Adrenal gland (tissue), 12 donors: Measurements from ENCODE around the gene HIBCH. TPM values are rescaled to one million over a fixed set of nuclear protein-coding genes. Genes with fewer than 3 reads are reported as not detected.

Source experiments
- DNase-seq, 7 donors: peaks; one replicate each; pipeline ENCODE4 v3.0.0-alpha.2; 2019 to 2020
- H3K27ac ChIP-seq, 5 donors: fragments of 200-600 bp; sonication (generic) in 4 of 5; 1 replicate in 3 of 5; 2 replicates in 2 of 5; pipeline versions ENCODE4 v1.5.1 to v1.8.0; 2016 to 2020; ENCODE audit warnings: mild to moderate bottlenecking in 1 of 5
- H3K27me3 ChIP-seq: fragments of 200-600 bp; 2 replicates; pipeline ENCODE4 v1.8.0; 2021
- H3K36me3 ChIP-seq, 2 donors: fragments of 200-600 bp; replicated peaks in 1 of 2; 1 replicate in 1 of 2; 2 replicates in 1 of 2; pipeline versions ENCODE4 v1.5.1 to v1.8.0; 2018 to 2022
- H3K4me1 ChIP-seq, 2 donors: fragments of 200-600 bp; replicated peaks in 1 of 2; 1 replicate in 1 of 2; 2 replicates in 1 of 2; pipeline versions ENCODE4 v1.5.1 to v1.8.0; 2018 to 2021
- H3K4me3 ChIP-seq, 4 donors: fragments of 200-600 bp; sonication (generic) in 3 of 4; one replicate each; pipeline ENCODE4 v1.5.1; 2016 to 2018
- H3K9me3 ChIP-seq, 3 donors: fragments of 200-600 bp; sonication (generic) in 1 of 3; replicated peaks in 1 of 3; 1 replicate in 2 of 3; 2 replicates in 1 of 3; pipeline versions ENCODE4 v1.5.1 to v1.8.0; 2016 to 2021
- POLR2A ChIP-seq, 2 donors: fragments of 450-650 bp; IDR thresholded peaks; one replicate each; pipeline ENCODE4 v1.6.1; 2017; ENCODE audit warnings: antibody characterized with exemption in 2 of 2, mild to moderate bottlenecking in 2 of 2, moderate library complexity in 1 of 2
- WGBS, 4 donors: extraction: QIAGEN DNeasy Blood & Tissue Kit in 2 of 4; methylation state at CpG; one replicate each; pipeline versions ENCODE4 v1.1.5 to v1.1.7; 2013 to 2017; 5-methylcytosine and 5-hydroxymethylcytosine counted together
- intact Hi-C, 2 donors: fragments of 100-400 bp; cut with DNase I; formaldehyde crosslinking; loops; one replicate each; pipeline versions ENCODE4 v1.14.1 to v1.15.0; 2022 to 2023
- polyA plus RNA-seq, 3 donors: library from polyadenylated mRNA; stranded (reverse); fragments of 200-250 nt in 2 of 3; fragments of 350-450 nt in 1 of 3; fragmentation: Illumina TruSeq in 1 of 3; extraction: RNeasy Lipid Tissue Mini Kit (QIAGEN cat#74804) in 1 of 3; gene quantifications; one replicate each; pipeline ENCODE4 v1.2.3, GENCODE V29; 2013 to 2014
- total RNA-seq, 9 donors: library from RNA; depleted of rRNA in 4 of 9; stranded (reverse); fragments of >200 nt in 4 of 9; fragments of 120-200 nt in 1 of 9; fragmentation: NEBNext Ultra II Directional in 1 of 9; extraction: Animal tissue kit (Norgen Biotek cat#: 25700) in 1 of 9; gene quantifications; one replicate each; pipeline versions ENCODE4 v1.1.0 to v1.2.4, GENCODE V29; 2013 to 2023
- TF ChIP-seq, protein P1 (sequence below), 6 experiments: fragments of 450-650 bp in 4 of 6; fragments of 200-600 bp in 2 of 6; sonication (generic) in 1 of 6; IDR thresholded peaks; 1 replicate in 5 of 6; 2 replicates in 1 of 6; pipeline versions ENCODE4 v1.5.1 to v1.8.0; 2016 to 2021; ENCODE audit warnings: antibody characterized with exemption in 6 of 6, mild to moderate bottlenecking in 2 of 6, moderate library complexity in 1 of 6
- donor health status: healthy with polysubstance abuse.
- donor health status: Bipolar disorder and iron deficiency.
- donor health status: DM: yes; HTN: yes; CAD: no.
- donor health status: DM: no; HTN: no; CAD: no.
- donor health status: DM: no; HTN: no; CAD: no.
- donor health status: DM: yes; HTN: yes; CAD: no.

The HIBCH gene
- total and polyA plus RNA-seq, 12 donors: 18.2 to 174 (median 66.4) TPM

DNA sequence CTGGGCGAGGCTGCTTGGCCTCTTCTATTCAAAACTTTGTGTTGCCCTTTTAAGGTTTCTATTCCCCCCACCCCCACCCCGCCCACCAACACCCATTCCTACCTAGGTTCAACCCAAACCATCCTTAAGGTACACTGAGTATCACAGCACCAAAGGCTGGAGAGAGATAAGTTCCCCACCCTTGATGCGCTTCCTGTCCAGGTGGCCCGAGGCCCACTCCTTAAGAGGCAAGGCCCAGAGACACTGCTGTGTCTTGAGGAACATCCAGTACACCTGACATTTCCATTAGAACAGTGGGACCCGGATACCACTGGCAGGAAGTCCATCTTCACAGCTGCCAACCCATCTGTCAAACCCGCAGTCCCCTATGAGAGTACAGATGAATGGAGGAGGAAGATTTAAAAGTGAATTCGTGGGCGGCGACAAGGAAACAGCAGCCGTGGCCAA is 23.5 kb upstream of the HIBCH start:
- DNase-seq: peak in 1 of 7 donors; percentile 88
- Histone ChIP-seq H3K27me3 (no peaks in the 10 kb centered on the region), H3K4me1 (peaks cover 6 to 27% of the 10 kb centered on the region in 2 donors), H3K9me3 (no peaks in the 10 kb centered on the region), H3K27ac (peak overlapping the region; percentile 72 to 99 (median 95)), H3K4me3 (peak overlapping the region in 3 of 4 donors; percentile 42 to 87 (median 81)), H3K36me3 (no peaks in the 10 kb centered on the region)
- 29 to 41% (median 33%) methylated on average over 8 to 10 of the region's 10 CpGs for WGBS, 4 donors
- TF ChIP-seq, protein P1, sequence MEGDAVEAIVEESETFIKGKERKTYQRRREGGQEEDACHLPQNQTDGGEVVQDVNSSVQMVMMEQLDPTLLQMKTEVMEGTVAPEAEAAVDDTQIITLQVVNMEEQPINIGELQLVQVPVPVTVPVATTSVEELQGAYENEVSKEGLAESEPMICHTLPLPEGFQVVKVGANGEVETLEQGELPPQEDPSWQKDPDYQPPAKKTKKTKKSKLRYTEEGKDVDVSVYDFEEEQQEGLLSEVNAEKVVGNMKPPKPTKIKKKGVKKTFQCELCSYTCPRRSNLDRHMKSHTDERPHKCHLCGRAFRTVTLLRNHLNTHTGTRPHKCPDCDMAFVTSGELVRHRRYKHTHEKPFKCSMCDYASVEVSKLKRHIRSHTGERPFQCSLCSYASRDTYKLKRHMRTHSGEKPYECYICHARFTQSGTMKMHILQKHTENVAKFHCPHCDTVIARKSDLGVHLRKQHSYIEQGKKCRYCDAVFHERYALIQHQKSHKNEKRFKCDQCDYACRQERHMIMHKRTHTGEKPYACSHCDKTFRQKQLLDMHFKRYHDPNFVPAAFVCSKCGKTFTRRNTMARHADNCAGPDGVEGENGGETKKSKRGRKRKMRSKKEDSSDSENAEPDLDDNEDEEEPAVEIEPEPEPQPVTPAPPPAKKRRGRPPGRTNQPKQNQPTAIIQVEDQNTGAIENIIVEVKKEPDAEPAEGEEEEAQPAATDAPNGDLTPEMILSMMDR (IDR thresholded peaks at IDR 0.05): no peak
- TF ChIP-seq POLR2A (IDR thresholded peaks at IDR 0.05): no peak
- intact Hi-C loops: no loop called here

DNA sequence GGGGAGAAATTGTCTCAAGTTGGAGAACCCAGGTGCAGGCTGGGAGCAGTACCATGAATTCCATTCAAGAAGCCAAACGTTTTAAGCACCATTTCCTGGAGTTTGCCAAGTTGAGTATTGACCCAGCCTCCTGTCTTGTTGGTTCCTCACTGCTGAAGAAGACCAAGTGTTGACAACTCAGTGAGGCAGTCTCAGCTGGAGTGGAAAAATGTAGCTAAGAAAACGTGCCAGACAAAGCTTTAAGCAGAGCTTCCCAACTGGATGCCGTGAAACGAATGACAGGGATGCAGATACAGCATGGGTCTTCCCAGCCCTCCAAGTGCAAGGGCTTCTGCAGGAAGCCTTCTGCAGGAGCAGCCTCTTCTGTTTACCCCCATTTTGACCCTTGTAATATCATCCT is 23.0 kb upstream of the HIBCH start:
- Histone ChIP-seq H3K9me3 (no peaks in the 10 kb centered on the region), H3K4me1 (peaks cover 6 to 27% of the 10 kb centered on the region in 2 donors), H3K27ac (peak overlapping the region in 4 of 5 donors; percentile 93 to 99 (median 96)), H3K27me3 (no peaks in the 10 kb centered on the region), H3K4me3 (no peak overlapping the region), H3K36me3 (no peaks in the 10 kb centered on the region)
- TF ChIP-seq, protein P1 (IDR thresholded peaks at IDR 0.05): no peak
- no peak for TF ChIP-seq POLR2A (IDR thresholded peaks at IDR 0.05)
- no peak for DNase-seq
- intact Hi-C loops: no loop called here
- 53 to 73% (median 66%) methylated on average over 4 of the region's 4 CpGs for WGBS, 4 donors

DNA sequence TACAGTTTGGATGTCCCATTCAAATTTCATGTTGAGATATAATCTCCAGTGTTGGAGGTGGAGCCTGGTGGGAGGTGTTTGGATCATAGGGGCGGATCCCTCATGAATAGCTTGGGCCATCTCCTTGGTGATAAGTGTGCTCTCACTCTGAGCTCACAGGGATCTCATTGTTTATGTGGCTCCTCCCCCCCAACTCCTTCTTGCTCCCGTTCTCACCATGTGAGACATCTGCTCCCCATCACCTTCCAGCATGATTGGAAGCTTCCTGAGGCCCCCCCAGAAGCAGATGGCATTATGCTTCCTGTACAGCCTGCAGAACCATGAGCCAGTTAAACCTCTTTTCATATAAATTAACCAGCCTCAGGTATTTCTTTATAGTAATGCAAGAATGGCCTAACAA is 20.7 kb upstream of the HIBCH start:
- Histone ChIP-seq H3K4me1 (peaks cover 6 to 16% of the 10 kb centered on the region in 2 donors), H3K9me3 (no peaks in the 10 kb centered on the region), H3K27me3 (no peaks in the 10 kb centered on the region), H3K4me3 (no peak overlapping the region), H3K36me3 (no peaks in the 10 kb centered on the region), H3K27ac (no peak overlapping the region)
- DNase-seq: no peak
- TF ChIP-seq POLR2A (IDR thresholded peaks at IDR 0.05): no peak
- TF ChIP-seq, protein P1 (IDR thresholded peaks at IDR 0.05): no peak
- intact Hi-C loops: no loop called here
- WGBS, 4 donors: 43 to 61% (median 56%) methylated on average over 2 of the region's 2 CpGs

DNA sequence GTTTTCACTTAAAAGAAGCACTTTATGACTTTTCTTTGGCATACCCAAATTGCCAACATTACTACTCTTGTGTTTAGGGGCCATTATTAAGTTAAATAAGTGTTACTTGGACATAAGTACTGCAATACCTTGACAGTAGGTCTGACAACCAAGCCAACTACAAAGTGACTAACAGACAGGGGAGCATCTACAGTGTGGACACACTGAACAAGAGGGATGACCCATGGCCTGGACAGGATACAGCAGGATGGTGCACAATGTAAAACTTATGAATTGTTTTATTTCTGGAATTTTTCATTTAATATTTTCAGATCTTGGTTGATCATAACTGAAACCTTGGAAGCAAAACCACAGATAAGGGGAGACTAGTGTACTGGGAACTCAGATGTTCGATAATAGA is 19.8 kb upstream of the HIBCH start:
- Histone ChIP-seq H3K4me3 (no peak overlapping the region), H3K4me1 (peaks cover 2 to 16% of the 10 kb centered on the region in 2 donors), H3K27me3 (no peaks in the 10 kb centered on the region), H3K9me3 (no peaks in the 10 kb centered on the region), H3K27ac (no peak overlapping the region), H3K36me3 (no peaks in the 10 kb centered on the region)
- 42 to 64% (median 51%) methylated on average over 1 of the region's 1 CpG for WGBS, 4 donors
- TF ChIP-seq, protein P1 (IDR thresholded peaks at IDR 0.05): no peak
- no peak for TF ChIP-seq POLR2A (IDR thresholded peaks at IDR 0.05)
- intact Hi-C loops: no loop called here
- no peak for DNase-seq
